Muscle of leg (tissue), 11 donors: Measurements from ENCODE around the gene VCX2. TPM values are rescaled to one million over a fixed set of nuclear protein-coding genes. Genes with fewer than 3 reads are reported as not detected.
"Not testable (repeated sequence)": the region's sequence is repeated elsewhere in the genome, so short reads cannot be mapped to it uniquely, and the experiment has no call there.

Experiments used
- DNase-seq: peaks from one replicate; pipeline ENCODE4 v3.0.0; 2013
- H3K27ac ChIP-seq: one replicate; pipeline ENCODE4 v1.5.1; 2013; ENCODE audit warnings: mild to moderate bottlenecking, low read length, control low read depth
- H3K27me3 ChIP-seq: one replicate; pipeline ENCODE4 v1.6.1; 2013; ENCODE audit warnings: low read length; ENCODE audit not compliant: control insufficient read depth, insufficient read depth
- H3K36me3 ChIP-seq: one replicate; pipeline ENCODE4 v1.6.1; 2013; ENCODE audit warnings: low read length; ENCODE audit not compliant: control insufficient read depth, insufficient read depth
- H3K4me1 ChIP-seq: one replicate; pipeline ENCODE4 v1.6.1; 2013; ENCODE audit warnings: low read length; ENCODE audit not compliant: control insufficient read depth, insufficient read depth
- H3K4me3 ChIP-seq: one replicate; pipeline ENCODE4 v1.5.1; 2013; ENCODE audit warnings: low read length, control low read depth
- H3K9me3 ChIP-seq: replicated peaks from 2 replicates; pipeline ENCODE4 v1.6.1; 2013; ENCODE audit warnings: low read depth, low read length; ENCODE audit not compliant: control insufficient read depth
- WGBS: methylation state at CpG from one replicate; pipeline ENCODE4 v1.1.5; 2013; ENCODE audit warnings: missing lambda C conversion rate; ENCODE audit not compliant: insufficient coverage; 5-methylcytosine and 5-hydroxymethylcytosine counted together
- polyA plus RNA-seq, 8 donors: library from polyadenylated mRNA; unstranded; fragments of 120-200 nt; gene quantifications; one replicate each; pipeline versions ENCODE4 v1.2.1 to v1.2.3, GENCODE V29; 2013; ENCODE audit warnings: inconsistent platforms in 1 of 8, low replicate concordance in 1 of 8; ENCODE audit not compliant: insufficient read length in 8 of 8, insufficient read depth in 1 of 8
- total RNA-seq: library from RNA; stranded (reverse); fragments of 120-200 nt; gene quantifications from one replicate; pipeline ENCODE4 v1.2.4, GENCODE V29; 2013

Gene VCX2
- total and polyA plus RNA-seq, 9 donors, result not detected

- Histone ChIP-seq H3K4me1 (no peaks in the 10 kb centered on the region), H3K27me3 (peaks cover 2% of the 10 kb centered on the region), H3K9me3 (no peaks in the 10 kb centered on the region), H3K27ac (no peak overlapping the region), H3K36me3 (no peaks in the 10 kb centered on the region), H3K4me3 (no peak overlapping the region)
- DNase-seq, result no peak
- no CpG with 5 or more reads among the region's 1 CpG for WGBS
Observed at GRCh38 chrX:8183346-8183745, 12.3 kb upstream of the VCX2 start.

GRCh38 chrX:8179656-8180055 is 8.6 kb upstream of the VCX2 start:
- no CpG with 5 or more reads among the region's 1 CpG for WGBS
- Histone ChIP-seq H3K4me1 (no peaks in the 10 kb centered on the region), H3K27me3 (no peaks in the 10 kb centered on the region), H3K36me3 (no peaks in the 10 kb centered on the region), H3K4me3 (no peak overlapping the region), H3K27ac (no peak overlapping the region), H3K9me3 (no peaks in the 10 kb centered on the region)
- DNase-seq, result peak; percentile 46

DNA sequence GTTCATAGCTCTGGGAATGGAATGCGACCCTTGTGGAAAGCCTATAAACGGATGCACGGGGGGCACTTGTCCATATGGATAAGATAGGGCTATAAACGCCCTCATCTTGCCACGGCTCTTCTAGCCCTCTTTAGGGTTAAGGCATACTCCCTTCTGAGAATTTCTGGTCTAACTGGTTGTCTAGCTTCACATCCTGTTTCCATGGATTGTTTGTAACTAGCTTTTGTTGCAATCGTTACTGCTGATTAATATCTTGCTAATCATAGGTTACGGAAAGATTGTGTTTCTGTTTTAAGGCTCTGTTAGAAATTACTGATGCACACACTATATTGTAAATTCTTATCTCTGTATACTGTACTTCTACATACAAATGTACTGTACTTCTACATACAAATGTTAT is 17.1 kb downstream of the VCX2 start:
- H3K36me3 ChIP-seq, H3K4me1 ChIP-seq, DNase-seq, H3K27ac ChIP-seq, H3K9me3 ChIP-seq, H3K27me3 ChIP-seq, H3K4me3 ChIP-seq: not testable (repeated sequence)
- 40% methylated on average over 3 of the region's 7 CpGs for WGBS

DNA sequence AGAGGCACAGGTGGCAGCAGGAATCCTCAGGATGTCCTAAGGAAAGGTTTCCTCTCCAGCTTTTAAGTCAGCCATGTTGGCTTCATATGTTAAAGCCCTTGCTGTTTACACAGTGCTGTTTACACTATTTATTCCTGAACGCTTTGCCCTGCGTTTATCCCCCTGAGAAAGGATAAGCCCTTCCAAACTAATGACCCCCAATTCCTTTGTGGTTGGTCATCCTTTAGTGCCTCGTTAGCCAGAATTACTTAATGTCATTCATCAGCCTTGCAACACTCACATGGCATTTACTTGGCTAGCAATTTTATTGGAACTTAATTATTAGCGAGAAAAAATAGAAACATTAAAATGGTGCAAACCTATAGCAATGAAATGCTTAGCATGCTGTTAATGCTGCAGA is 23.8 kb downstream of the VCX2 start:
- H3K9me3 ChIP-seq, result no peaks in the 10 kb centered on the region
- H3K36me3 ChIP-seq, result no peaks in the 10 kb centered on the region
- H3K27ac ChIP-seq, result no peak overlapping the region
- WGBS, result 13% methylated on average over 2 of the region's 4 CpGs
- peaks cover 3% of the 10 kb centered on the region for H3K27me3 ChIP-seq
- H3K4me1 ChIP-seq, result no peaks in the 10 kb centered on the region
- no peak for DNase-seq
- no peak overlapping the region for H3K4me3 ChIP-seq

DNA sequence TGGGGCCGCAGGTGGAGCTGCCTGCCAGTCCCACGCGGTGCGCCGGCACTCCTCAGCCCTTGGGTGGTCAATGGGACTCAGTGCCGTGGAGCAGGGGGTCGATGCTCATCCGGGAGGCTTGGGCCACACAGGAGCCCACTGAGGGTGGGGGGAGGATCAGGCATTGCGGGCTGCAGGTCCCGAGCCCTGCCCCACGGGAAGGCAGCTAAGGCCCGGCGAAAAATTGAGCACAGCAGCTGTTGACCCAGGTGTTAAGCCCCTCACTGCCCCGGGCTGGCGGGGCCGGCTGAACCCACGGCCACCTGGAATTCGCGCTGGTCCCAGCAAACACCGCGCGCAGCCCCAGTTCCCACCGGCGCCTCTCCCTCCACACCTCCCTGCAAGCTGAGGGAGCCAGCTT is 26.1 kb downstream of the VCX2 start:
- Histone ChIP-seq H3K4me1 (no peaks in the 10 kb centered on the region), H3K36me3 (no peaks in the 10 kb centered on the region), H3K27me3 (peaks cover 3% of the 10 kb centered on the region), H3K9me3 (no peaks in the 10 kb centered on the region), H3K4me3 (no peak overlapping the region), H3K27ac (no peak overlapping the region)
- DNase-seq, result no peak
- WGBS, result 96% methylated on average over 18 of the region's 24 CpGs

GRCh38 chrX:8141896-8142295 is 29.2 kb downstream of the VCX2 start:
- Histone ChIP-seq H3K4me1 (no peaks in the 10 kb centered on the region), H3K9me3 (no peaks in the 10 kb centered on the region), H3K27ac (no peak overlapping the region), H3K4me3 (no peak overlapping the region), H3K27me3 (peaks cover 3% of the 10 kb centered on the region), H3K36me3 (no peaks in the 10 kb centered on the region)
- DNase-seq, result no peak
- WGBS, result no CpG with 5 or more reads among the region's 3 CpGs

GRCh38 chrX:8140986-8141744 is 29.9 kb downstream of the VCX2 start:
- WGBS, result 90% methylated on average over 6 of the region's 10 CpGs
- H3K9me3 ChIP-seq, result no peaks in the 10 kb centered on the region
- DNase-seq, result no peak

DNA sequence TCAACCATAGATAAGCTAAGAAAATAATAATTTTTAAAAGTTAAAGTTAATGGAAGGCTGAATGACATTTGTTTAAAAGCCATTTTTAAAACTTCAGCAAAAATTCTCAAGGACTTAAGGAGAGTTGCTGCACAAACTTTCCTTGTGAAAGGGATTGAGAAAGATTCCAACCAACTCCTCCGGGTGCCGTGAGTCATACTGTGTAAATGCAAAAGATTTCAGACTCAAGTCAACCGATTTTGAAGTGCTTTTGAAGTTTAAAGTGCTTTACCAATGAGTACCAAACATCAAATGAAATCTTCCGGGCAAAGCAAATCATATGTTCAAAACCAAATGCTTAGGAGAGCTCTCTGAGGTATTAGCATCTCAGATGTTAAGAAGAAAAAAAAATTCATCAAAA is 31.4 kb downstream of the VCX2 start:
- peak; percentile 27 for DNase-seq
- Histone ChIP-seq H3K4me3 (no peak overlapping the region), H3K27ac (no peak overlapping the region), H3K4me1 (no peaks in the 10 kb centered on the region), H3K27me3 (peaks cover 3% of the 10 kb centered on the region), H3K9me3 (no peaks in the 10 kb centered on the region), H3K36me3 (no peaks in the 10 kb centered on the region)
- WGBS, result no CpG with 5 or more reads among the region's 4 CpGs

More at GRCh38 chrX:8140986-8141744, 29.9 kb downstream of the VCX2 start:
- no peak overlapping the region for H3K4me3 ChIP-seq
- H3K4me1 ChIP-seq, result no peaks in the 10 kb centered on the region
- H3K27ac ChIP-seq, result no peak overlapping the region
- peaks cover 3% of the 10 kb centered on the region for H3K27me3 ChIP-seq
- no peaks in the 10 kb centered on the region for H3K36me3 ChIP-seq

GRCh38 chrX:8138252-8138651 is 32.8 kb downstream of the VCX2 start:
- Histone ChIP-seq H3K4me3 (no peak overlapping the region), H3K4me1 (no peaks in the 10 kb centered on the region), H3K27me3 (peaks cover 3% of the 10 kb centered on the region), H3K36me3 (no peaks in the 10 kb centered on the region), H3K27ac (no peak overlapping the region), H3K9me3 (no peaks in the 10 kb centered on the region)
- WGBS, result no CpG with 5 or more reads among the region's 5 CpGs
- DNase-seq, result no peak

DNA sequence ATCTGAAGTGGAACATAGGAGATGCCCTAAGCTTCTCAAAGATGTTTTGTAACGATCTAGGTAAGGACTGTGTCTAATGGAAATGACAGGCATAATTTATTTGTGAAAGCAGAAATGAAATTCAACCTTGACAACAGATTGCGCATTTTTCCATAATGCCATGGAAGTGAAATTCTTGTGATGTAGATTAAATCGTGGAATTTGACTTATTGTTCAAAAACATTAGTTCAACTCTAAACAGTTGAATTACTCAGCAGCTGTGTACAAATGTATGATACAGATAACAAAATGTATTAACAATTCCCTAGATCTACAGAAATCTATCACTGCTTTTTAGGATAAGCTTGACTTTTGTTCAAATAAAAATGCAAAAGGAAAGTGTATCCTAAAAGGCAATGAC is 44.4 kb downstream of the VCX2 start:
- WGBS, result no CpG with 5 or more reads among the region's 3 CpGs
- DNase-seq, result no peak
- Histone ChIP-seq H3K36me3 (no peaks in the 10 kb centered on the region), H3K27me3 (peaks cover 4% of the 10 kb centered on the region), H3K27ac (no peak overlapping the region), H3K4me3 (no peak overlapping the region), H3K4me1 (no peaks in the 10 kb centered on the region), H3K9me3 (no peaks in the 10 kb centered on the region)

DNA sequence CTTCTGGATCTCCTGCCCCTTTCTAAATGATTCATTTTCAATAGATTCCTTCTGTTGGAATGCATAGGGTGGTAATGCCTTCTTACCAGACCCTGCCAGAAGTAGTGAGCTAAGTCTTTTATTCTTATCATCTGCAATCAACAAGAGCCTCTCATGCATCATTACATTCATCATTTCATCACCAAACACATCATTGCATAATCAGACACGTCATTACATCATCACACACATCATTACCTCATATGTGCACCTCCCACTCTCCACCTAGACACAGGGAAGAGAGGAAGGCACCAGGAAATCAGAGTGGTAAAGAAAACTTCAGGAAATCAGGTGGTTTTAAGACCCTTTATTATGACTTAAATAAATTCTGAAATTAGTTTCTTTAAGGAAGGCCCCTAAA is 45.0 kb downstream of the VCX2 start:
- no CpG with 5 or more reads among the region's 1 CpG for WGBS
- DNase-seq, result no peak
- Histone ChIP-seq H3K9me3 (no peaks in the 10 kb centered on the region), H3K4me3 (no peak overlapping the region), H3K36me3 (no peaks in the 10 kb centered on the region), H3K27me3 (peaks cover 4% of the 10 kb centered on the region), H3K4me1 (no peaks in the 10 kb centered on the region), H3K27ac (no peak overlapping the region)
